ENCODE measurements around the gene NEUROD6. TPM values are rescaled to one million over a fixed set of nuclear protein-coding genes. Genes with fewer than 3 reads are reported as not detected.

Gene NEUROD6
- total RNA-seq, 1 donor from 2014 or later, result not detected

DNA sequence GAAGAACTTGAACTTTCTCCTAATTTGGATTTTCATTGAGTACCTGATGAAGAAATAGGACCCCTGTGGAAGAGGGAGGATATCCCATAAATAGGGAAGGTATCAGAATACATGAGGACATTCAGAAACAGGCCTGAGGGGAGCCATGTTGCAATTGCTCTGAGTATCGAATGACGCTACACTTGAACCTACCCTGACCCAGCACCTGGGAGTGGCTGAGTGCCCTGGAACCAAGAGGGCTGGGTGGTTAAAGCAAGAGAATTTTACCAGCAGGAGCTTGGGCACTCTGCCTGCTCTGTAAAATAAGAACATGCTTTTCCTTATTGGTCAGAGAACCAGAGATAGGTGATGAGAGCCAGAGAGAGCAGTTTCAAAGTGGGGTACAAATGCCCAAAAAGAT lies 7.2 kb downstream of the NEUROD6 start:
- DNase-seq, result no peak

DNA sequence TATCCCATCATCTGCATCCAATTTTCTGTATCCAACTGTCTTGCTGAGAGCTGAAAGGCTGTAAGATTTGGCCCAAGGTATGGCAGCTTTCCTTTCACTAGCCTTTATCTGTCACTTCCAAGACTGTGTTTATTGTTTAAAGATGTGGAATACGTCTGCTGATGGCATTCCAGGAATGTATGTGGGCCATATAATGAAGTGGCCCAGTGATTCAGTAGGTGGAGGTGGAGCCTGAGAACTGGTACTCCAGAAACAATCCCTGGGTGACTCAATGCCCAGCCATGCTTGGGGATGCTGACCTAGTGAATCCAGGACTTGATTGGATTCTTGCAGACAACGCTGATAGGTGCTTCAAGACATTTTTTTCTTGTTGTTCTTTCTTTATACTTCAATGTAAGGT lies 13.5 kb downstream of the NEUROD6 start:
- no peak for DNase-seq

DNA sequence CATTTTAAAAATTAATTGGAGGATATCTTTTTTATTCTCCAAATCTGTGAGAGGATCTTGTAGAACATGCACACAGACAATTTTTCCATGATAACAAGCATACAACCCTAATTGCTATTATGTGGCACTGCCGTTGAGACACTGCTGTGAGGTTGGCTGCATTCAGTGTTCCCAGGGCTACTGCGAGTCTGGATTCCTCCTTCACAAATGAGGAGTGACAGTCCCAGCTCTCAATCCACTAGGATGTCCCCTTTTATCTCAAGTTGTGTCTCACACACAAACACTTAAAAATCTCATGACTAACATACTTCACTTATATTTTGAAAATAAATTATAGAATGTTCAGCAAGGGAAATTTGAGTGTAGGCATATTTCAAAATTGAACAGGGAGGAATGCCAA lies 14.1 kb downstream of the NEUROD6 start:
- no peak for DNase-seq

GRCh38 chr7:31323101-31323500 lies 17.4 kb downstream of the NEUROD6 start:
- no peak for DNase-seq

DNA sequence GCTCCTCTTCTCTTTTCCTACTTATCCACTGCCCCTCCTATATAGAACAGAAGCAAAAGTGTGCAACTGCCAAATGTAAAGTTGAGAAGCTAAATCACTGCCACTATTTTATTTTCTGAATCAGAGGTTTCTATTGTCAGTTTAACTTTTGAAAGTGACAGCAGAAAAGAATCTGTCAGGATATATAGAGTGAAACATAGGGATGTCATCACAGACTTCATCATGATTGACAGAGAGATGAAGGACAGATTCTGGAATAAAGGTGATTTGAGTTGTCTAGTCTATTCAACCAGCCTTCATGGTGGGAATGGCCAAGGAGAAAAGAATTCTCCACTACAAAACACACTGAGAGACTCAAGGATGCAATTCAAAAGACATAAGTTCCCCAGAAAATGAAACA lies 19.9 kb downstream of the NEUROD6 start:
- no peak for DNase-seq

DNA sequence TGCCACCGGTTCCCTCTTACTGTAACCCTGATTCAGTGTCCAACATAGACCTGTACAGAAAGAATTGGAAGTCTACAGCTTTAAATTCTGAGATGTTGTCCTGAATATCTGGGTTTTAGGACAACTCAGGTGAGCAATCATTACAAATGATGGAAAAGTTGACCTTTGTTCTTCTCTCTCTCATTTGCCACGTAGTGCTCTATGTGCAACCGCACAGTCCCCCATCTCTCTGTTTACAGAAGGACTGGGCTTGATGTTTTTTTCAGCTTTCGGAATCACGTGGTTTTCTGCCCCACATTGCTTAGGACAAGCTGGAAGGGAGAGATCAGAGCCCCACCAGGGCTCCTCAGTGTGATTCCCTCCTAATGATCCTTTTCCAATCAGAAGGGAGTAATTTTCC lies 22.2 kb downstream of the NEUROD6 start:
- DNase-seq, result no peak

DNA sequence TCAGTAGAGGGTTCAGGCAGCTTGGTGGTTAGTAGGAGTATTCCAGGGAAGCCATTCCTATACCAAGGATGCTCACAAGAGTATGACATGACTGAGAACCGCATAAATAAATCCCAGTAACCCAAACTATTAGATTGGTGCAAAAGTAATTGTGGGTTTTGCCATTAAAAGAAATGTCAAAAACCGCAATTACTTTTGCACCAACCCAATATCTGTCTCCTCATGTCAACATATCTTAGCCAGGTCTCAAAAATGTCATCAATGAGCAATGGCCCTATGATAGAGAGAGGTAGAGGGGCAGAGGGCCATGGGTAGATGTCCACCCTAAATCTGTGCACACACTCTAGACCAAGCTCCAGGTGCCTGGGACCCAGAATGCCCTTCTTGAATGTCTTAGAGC lies 23.6 kb downstream of the NEUROD6 start:
- DNase-seq, result no peak

- DNase-seq, result no peak
Observed at GRCh38 chr7:31315758-31316157, 24.8 kb downstream of the NEUROD6 start.

GRCh38 chr7:31314781-31315180 lies 25.7 kb downstream of the NEUROD6 start:
- no peak for DNase-seq

GRCh38 chr7:31312889-31313288 lies 27.6 kb downstream of the NEUROD6 start:
- no peak for DNase-seq

- DNase-seq, result no peak
Observed at GRCh38 chr7:31311552-31311951, 29.0 kb downstream of the NEUROD6 start.

GRCh38 chr7:31310321-31310935 lies 30.1 kb downstream of the NEUROD6 start:
- no peak for DNase-seq

DNA sequence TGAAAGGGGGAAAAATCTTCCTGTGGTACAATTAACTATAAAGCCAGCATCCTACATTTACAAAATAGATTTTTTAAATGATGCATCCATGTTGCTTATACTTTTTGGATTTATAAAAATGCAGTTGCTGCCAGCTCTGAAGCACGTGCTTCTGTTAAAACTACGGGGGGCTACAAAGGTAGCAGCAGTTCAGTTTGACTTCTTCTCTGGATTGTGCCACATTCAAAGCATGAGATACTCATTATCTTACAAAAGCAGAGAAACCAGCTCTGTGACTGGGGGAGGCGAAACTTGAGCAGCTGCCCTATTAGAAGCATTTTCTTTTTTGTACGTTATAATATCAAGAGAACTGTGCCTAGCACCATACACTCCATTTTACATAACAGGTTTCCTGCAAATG lies 31.1 kb downstream of the NEUROD6 start:
- no peak for DNase-seq

DNA sequence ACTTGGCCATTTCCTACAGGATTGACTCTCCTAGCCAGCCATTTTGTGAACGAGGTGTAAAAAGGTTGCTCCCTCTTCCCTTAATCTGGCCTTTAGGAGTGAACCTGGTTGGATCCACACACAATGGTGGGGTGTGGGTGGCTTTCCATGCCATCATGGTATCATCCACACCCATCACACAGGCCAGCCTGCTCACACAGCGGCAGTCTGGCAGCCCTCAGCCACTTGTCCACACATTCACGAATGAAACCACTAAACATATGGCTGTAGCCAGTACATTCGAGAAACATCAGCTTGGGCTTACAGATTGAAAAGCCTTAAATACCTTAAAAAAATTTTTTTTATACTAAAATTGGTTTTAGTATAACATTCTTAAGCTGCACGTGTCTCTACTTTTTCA lies 31.9 kb downstream of the NEUROD6 start:
- DNase-seq, result no peak

GRCh38 chr7:31307972-31308371 lies 32.6 kb downstream of the NEUROD6 start:
- no peak for DNase-seq

DNA sequence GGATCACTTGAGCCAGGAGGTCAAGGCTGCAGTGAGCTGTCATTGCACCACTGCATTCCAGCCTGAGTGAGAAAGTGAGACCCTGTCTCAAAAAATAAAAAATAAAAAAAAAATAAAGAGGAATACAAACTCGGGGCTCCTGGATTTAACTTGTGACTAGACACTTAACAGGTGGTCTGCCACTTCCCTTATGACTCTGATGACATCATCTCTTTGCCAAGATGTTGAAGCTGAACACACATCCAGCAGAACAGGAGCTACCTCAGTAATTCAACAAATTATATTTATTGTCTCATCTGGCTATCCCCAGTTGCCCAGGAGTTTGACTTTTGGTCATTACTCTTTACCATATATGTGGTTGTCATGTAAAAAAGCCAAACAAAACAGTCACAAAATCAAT lies 35.3 kb downstream of the NEUROD6 start:
- DNase-seq, result no peak

DNA sequence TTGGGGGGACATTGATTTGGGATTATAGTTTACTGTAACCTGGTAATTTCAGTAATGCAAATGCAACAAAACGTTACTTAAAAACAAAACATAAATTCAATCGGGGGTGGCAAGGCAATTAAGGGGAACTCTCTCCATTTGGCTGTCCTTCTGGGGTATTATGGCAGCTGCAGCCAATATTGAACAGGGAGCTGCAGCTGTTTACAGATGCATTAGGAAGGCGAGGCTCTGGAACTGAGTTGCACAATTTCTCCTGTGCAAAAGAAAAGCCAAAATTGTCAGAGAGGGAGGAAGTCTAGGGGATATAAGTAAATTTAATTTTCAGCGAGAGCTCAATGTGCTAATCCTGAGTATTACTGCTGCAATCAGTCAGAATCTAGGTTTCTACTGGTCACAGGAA lies 36.1 kb downstream of the NEUROD6 start:
- no peak for DNase-seq

DNA sequence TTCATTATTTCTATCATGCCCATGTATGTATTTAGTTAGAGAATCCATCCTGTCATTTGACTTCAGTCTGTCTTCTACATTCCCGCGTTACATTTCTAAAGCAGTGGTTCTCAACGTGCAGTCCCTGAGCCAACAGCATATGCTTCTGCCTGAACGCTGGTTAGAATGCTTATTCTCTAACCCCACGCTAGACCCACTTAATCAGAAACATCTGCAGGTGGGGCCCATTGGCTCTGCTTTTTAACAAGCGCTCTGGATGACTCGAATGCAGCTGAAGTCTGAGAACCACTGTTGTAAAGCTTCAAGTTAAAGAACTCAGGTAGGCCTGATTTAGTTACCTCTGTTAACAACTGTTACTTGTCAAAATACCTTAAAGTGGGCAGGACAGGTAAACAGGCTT lies 38.2 kb downstream of the NEUROD6 start:
- no peak for DNase-seq

- no peak for DNase-seq
Observed at GRCh38 chr7:31299336-31299735, 41.2 kb downstream of the NEUROD6 start.

DNA sequence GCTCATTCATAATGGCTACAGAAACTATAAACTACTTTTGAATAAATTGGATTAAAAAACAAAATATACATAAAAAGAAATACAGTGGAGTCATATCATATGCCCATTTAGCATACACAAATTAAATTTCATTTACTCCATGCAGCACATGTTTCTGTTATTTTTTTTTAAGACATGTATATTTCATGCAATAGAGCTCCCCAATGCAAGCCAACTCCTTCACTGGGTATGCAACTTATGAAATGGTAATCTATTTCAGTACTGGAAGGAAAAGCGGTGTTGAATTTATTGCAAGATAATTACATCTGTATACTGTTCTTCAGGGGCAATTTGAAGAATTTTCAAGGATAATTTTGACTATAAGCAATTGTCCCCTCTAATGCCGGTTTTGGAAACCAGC lies 49.9 kb downstream of the NEUROD6 start:
- no peak for DNase-seq

Other genes starting within 250 kb of the NEUROD6 start
- gene ITPRID1, start 173.4 kb upstream of the NEUROD6 start, total RNA-seq, result not detected in 2 replicates

Data from dermis blood vessel endothelial cell (primary cell).